IgD-negative memory B cell (primary cell): ENCODE measurements around the gene PSEN2. TPM values are rescaled to one million over a fixed set of nuclear protein-coding genes. Genes with fewer than 3 reads are reported as not detected.

Source experiments
- H3K27ac Mint-ChIP-seq, 3 donors: one replicate each; pipeline ENCODE4 v1.8.0; 2020 to 2022; ENCODE audit warnings: mild to moderate bottlenecking in 3 of 3, mixed read lengths in 3 of 3, moderate library complexity in 1 of 3
- H3K27me3 Mint-ChIP-seq: one replicate; pipeline ENCODE4 v1.8.0; 2021; ENCODE audit warnings: mixed read lengths
- H3K36me3 Mint-ChIP-seq: one replicate; pipeline ENCODE4 v1.8.0; 2020; ENCODE audit warnings: mild to moderate bottlenecking, mixed read lengths
- H3K4me1 Mint-ChIP-seq, 3 donors: one replicate each; pipeline ENCODE4 v1.8.0; 2020 to 2022; ENCODE audit warnings: mixed read lengths in 3 of 3, mild to moderate bottlenecking in 1 of 3
- H3K4me3 Mint-ChIP-seq, 4 donors: one replicate each; pipeline ENCODE4 v1.8.0; 2020 to 2022; ENCODE audit warnings: mild to moderate bottlenecking in 4 of 4, mixed read lengths in 4 of 4, moderate library complexity in 3 of 4
- H3K9me3 Mint-ChIP-seq, 3 donors: one replicate each; pipeline ENCODE4 v1.8.0; 2020 to 2021; ENCODE audit warnings: mixed read lengths in 3 of 3, mild to moderate bottlenecking in 1 of 3
- polyA plus RNA-seq: library from polyadenylated mRNA; unstranded; fragments of 300-500 nt; fragmentation: Illumina TruSeq; gene quantifications from one replicate; pipeline ENCODE4 v1.2.3, GENCODE V29; 2021

PSEN2 gene
- polyA plus RNA-seq, 1 donor from 2014 or later, result 16.1 TPM

- peak overlapping the region in 1 of 3 donors; percentile 50 for H3K27ac Mint-ChIP-seq
- no peaks in the 10 kb centered on the region for H3K9me3 Mint-ChIP-seq
- peaks cover 16 to 42% (median 37%) of the 10 kb centered on the region in 3 donors for H3K4me1 Mint-ChIP-seq
- peak overlapping the region in 3 of 4 donors; percentile 21 to 91 (median 83) for H3K4me3 Mint-ChIP-seq
- no peaks in the 10 kb centered on the region for H3K27me3 Mint-ChIP-seq
- H3K36me3 Mint-ChIP-seq, result peaks cover 11% of the 10 kb centered on the region
These were observed 15.9 kb downstream of the PSEN2 start for GRCh38 chr1:226886122-226886901.

GRCh38 chr1:226887006-226887405 lies 16.6 kb downstream of the PSEN2 start:
- peak overlapping the region in 1 of 3 donors; percentile 71 for H3K27ac Mint-ChIP-seq
- H3K4me3 Mint-ChIP-seq, result no peak overlapping the region
- H3K36me3 Mint-ChIP-seq, result peaks cover 12% of the 10 kb centered on the region
- H3K9me3 Mint-ChIP-seq, result no peaks in the 10 kb centered on the region
- H3K27me3 Mint-ChIP-seq, result no peaks in the 10 kb centered on the region
- H3K4me1 Mint-ChIP-seq, result peaks cover 16 to 39% (median 31%) of the 10 kb centered on the region in 3 donors

GRCh38 chr1:226888021-226888420 lies 17.6 kb downstream of the PSEN2 start:
- Mint-ChIP-seq H3K36me3 (peaks cover 12% of the 10 kb centered on the region), H3K27me3 (no peaks in the 10 kb centered on the region), H3K9me3 (no peaks in the 10 kb centered on the region), H3K4me1 (peaks cover 9 to 29% (median 21%) of the 10 kb centered on the region in 3 donors), H3K27ac (no peak overlapping the region), H3K4me3 (no peak overlapping the region)

- peaks cover 12% of the 10 kb centered on the region for H3K36me3 Mint-ChIP-seq
- H3K27me3 Mint-ChIP-seq, result no peaks in the 10 kb centered on the region
- H3K27ac Mint-ChIP-seq, result no peak overlapping the region
- H3K4me3 Mint-ChIP-seq, result no peak overlapping the region
- H3K9me3 Mint-ChIP-seq, result no peaks in the 10 kb centered on the region
- peaks cover 6 to 22% (median 14%) of the 10 kb centered on the region in 3 donors for H3K4me1 Mint-ChIP-seq
These were observed 18.4 kb downstream of the PSEN2 start for GRCh38 chr1:226888816-226889215.

GRCh38 chr1:226889616-226890330 lies 19.4 kb downstream of the PSEN2 start:
- H3K4me3 Mint-ChIP-seq, result no peak overlapping the region
- H3K27ac Mint-ChIP-seq, result no peak overlapping the region
- H3K9me3 Mint-ChIP-seq, result no peaks in the 10 kb centered on the region
- no peaks in the 10 kb centered on the region for H3K27me3 Mint-ChIP-seq
- peaks cover 6 to 16% (median 10%) of the 10 kb centered on the region in 3 donors for H3K4me1 Mint-ChIP-seq
- H3K36me3 Mint-ChIP-seq, result peaks cover 12% of the 10 kb centered on the region

- Mint-ChIP-seq H3K27ac (peak overlapping the region in 1 of 3 donors; percentile 43), H3K4me1 (peaks cover 6 to 10% (median 8%) of the 10 kb centered on the region in 3 donors), H3K9me3 (no peaks in the 10 kb centered on the region), H3K36me3 (peaks cover 12% of the 10 kb centered on the region), H3K4me3 (no peak overlapping the region), H3K27me3 (no peaks in the 10 kb centered on the region)
These were observed 20.1 kb downstream of the PSEN2 start for GRCh38 chr1:226890331-226891108.

- Mint-ChIP-seq H3K27me3 (no peaks in the 10 kb centered on the region), H3K27ac (no peak overlapping the region), H3K4me3 (no peak overlapping the region), H3K36me3 (peaks cover 6% of the 10 kb centered on the region), H3K4me1 (peaks cover 0 to 3% (median under 1%) of the 10 kb centered on the region in 3 donors), H3K9me3 (no peaks in the 10 kb centered on the region)
These were observed 20.9 kb downstream of the PSEN2 start for GRCh38 chr1:226891346-226891745.

- Mint-ChIP-seq H3K27ac (no peak overlapping the region), H3K4me1 (no peaks in the 10 kb centered on the region), H3K9me3 (no peaks in the 10 kb centered on the region), H3K36me3 (peaks cover 6% of the 10 kb centered on the region), H3K27me3 (no peaks in the 10 kb centered on the region), H3K4me3 (no peak overlapping the region)
These were observed 21.6 kb downstream of the PSEN2 start for GRCh38 chr1:226891846-226892523.

GRCh38 chr1:226892524-226892875 lies 22.1 kb downstream of the PSEN2 start:
- Mint-ChIP-seq H3K9me3 (no peaks in the 10 kb centered on the region), H3K27ac (no peak overlapping the region), H3K4me3 (no peak overlapping the region)

GRCh38 chr1:226893936-226894335 lies 23.5 kb downstream of the PSEN2 start:
- Mint-ChIP-seq H3K4me1 (peaks cover 0 to 3% (median 0%) of the 10 kb centered on the region in 3 donors), H3K36me3 (peaks cover 15% of the 10 kb centered on the region), H3K9me3 (no peaks in the 10 kb centered on the region), H3K27me3 (no peaks in the 10 kb centered on the region), H3K27ac (no peak overlapping the region), H3K4me3 (no peak overlapping the region)

More at GRCh38 chr1:226892524-226892875, 22.1 kb downstream of the PSEN2 start:
- H3K36me3 Mint-ChIP-seq, result peaks cover 10% of the 10 kb centered on the region
- H3K4me1 Mint-ChIP-seq, result peaks cover 0 to 3% (median 0%) of the 10 kb centered on the region in 3 donors
- no peaks in the 10 kb centered on the region for H3K27me3 Mint-ChIP-seq

GRCh38 chr1:226894826-226895225 lies 24.4 kb downstream of the PSEN2 start:
- H3K4me1 Mint-ChIP-seq, result peaks cover 0 to 3% (median 0%) of the 10 kb centered on the region in 3 donors
- peaks cover 17% of the 10 kb centered on the region for H3K36me3 Mint-ChIP-seq
- H3K27me3 Mint-ChIP-seq, result no peaks in the 10 kb centered on the region
- no peaks in the 10 kb centered on the region for H3K9me3 Mint-ChIP-seq
- H3K27ac Mint-ChIP-seq, result no peak overlapping the region
- no peak overlapping the region for H3K4me3 Mint-ChIP-seq

GRCh38 chr1:226895644-226896043 lies 25.2 kb downstream of the PSEN2 start:
- H3K36me3 Mint-ChIP-seq, result peaks cover 16% of the 10 kb centered on the region
- H3K27ac Mint-ChIP-seq, result no peak overlapping the region
- H3K4me3 Mint-ChIP-seq, result no peak overlapping the region
- no peaks in the 10 kb centered on the region for H3K9me3 Mint-ChIP-seq
- H3K4me1 Mint-ChIP-seq, result peaks cover 0 to 3% (median 0%) of the 10 kb centered on the region in 3 donors
- H3K27me3 Mint-ChIP-seq, result no peaks in the 10 kb centered on the region

- peaks cover 12% of the 10 kb centered on the region for H3K36me3 Mint-ChIP-seq
- H3K27ac Mint-ChIP-seq, result no peak overlapping the region
- no peak overlapping the region for H3K4me3 Mint-ChIP-seq
- H3K9me3 Mint-ChIP-seq, result no peaks in the 10 kb centered on the region
- no peaks in the 10 kb centered on the region for H3K27me3 Mint-ChIP-seq
- H3K4me1 Mint-ChIP-seq, result peaks cover 0 to 3% (median 0%) of the 10 kb centered on the region in 3 donors
These were observed 27.8 kb downstream of the PSEN2 start for GRCh38 chr1:226898246-226898645.

- H3K27me3 Mint-ChIP-seq, result no peaks in the 10 kb centered on the region
- H3K27ac Mint-ChIP-seq, result no peak overlapping the region
- no peaks in the 10 kb centered on the region for H3K9me3 Mint-ChIP-seq
- no peak overlapping the region for H3K4me3 Mint-ChIP-seq
- H3K36me3 Mint-ChIP-seq, result peaks cover 17% of the 10 kb centered on the region
- peaks cover 0 to 5% (median 0%) of the 10 kb centered on the region in 3 donors for H3K4me1 Mint-ChIP-seq
These were observed 31.0 kb downstream of the PSEN2 start for GRCh38 chr1:226901421-226901820.
